GM23338 (cell line): ENCODE data around the gene SLC29A2.

Experiments
- CREB1 ChIP-seq: fragments of 250-450 bp; sonication (Bioruptor Pico); IDR thresholded peaks from 2 replicates; pipeline ENCODE4 v1.5.0; 2020; ENCODE audit warnings: low read depth, mild to moderate bottlenecking, moderate library complexity
- ETS1 ChIP-seq: IDR thresholded peaks from 2 replicates; pipeline ENCODE4 v1.6.1; 2016; ENCODE audit warnings: antibody characterized with exemption
- EZH2 ChIP-seq: fragments of 200-600 bp; sonication (generic); IDR thresholded peaks from one replicate; pipeline ENCODE4 v1.8.0; 2017; ENCODE audit warnings: antibody characterized with exemption, mild to moderate bottlenecking, low read depth; ENCODE audit not compliant: unreplicated experiment
- EZH2phosphoT487 ChIP-seq: fragments of 200-600 bp; sonication (generic); IDR thresholded peaks from one replicate; pipeline ENCODE4 v1.8.1; 2018; ENCODE audit warnings: antibody characterized with exemption; ENCODE audit not compliant: unreplicated experiment
- JUNB ChIP-seq: IDR thresholded peaks from one replicate; pipeline ENCODE4 v1.6.1; 2016; ENCODE audit warnings: antibody characterized with exemption; ENCODE audit not compliant: unreplicated experiment
- NANOG ChIP-seq: IDR thresholded peaks from 2 replicates; pipeline ENCODE4 v1.6.1; 2016; ENCODE audit warnings: antibody characterized with exemption, borderline replicate concordance
- POLR2AphosphoS5 ChIP-seq: IDR thresholded peaks from 2 replicates; pipeline ENCODE4 v1.6.1; 2016; ENCODE audit warnings: antibody characterized with exemption, low read depth
- STAT1 ChIP-seq: IDR thresholded peaks from one replicate; pipeline ENCODE4 v1.6.1; 2016; ENCODE audit warnings: antibody characterized with exemption; ENCODE audit not compliant: unreplicated experiment
- ZNF114 ChIP-seq: fragments of 250-450 bp; sonication (Bioruptor Pico); IDR thresholded peaks from 2 replicates; pipeline ENCODE4 v1.5.0; 2020; ENCODE audit warnings: mild to moderate bottlenecking, moderate library complexity
- ZNF462 ChIP-seq: fragments of 250-450 bp; sonication (Bioruptor Pico); IDR thresholded peaks from 2 replicates; pipeline ENCODE4 v1.5.0; 2020; ENCODE audit warnings: mild to moderate bottlenecking, moderate library complexity
- TF ChIP-seq, protein P1 (sequence below), 2 experiments: fragments of 200-600 bp in 1 of 2; sonication (generic) in 1 of 2; conservative IDR thresholded peaks; 2 replicates each; pipeline versions ENCODE4 v1.5.1 to v1.6.1; 2016 to 2017; ENCODE audit warnings: antibody characterized with exemption in 2 of 2, low read depth in 2 of 2, mild to moderate bottlenecking in 2 of 2, moderate library complexity in 1 of 2
- TF ChIP-seq, protein P2 (sequence below): IDR thresholded peaks from one replicate; pipeline ENCODE4 v1.6.1; 2018; ENCODE audit warnings: antibody characterized with exemption; ENCODE audit not compliant: unreplicated experiment

DNA sequence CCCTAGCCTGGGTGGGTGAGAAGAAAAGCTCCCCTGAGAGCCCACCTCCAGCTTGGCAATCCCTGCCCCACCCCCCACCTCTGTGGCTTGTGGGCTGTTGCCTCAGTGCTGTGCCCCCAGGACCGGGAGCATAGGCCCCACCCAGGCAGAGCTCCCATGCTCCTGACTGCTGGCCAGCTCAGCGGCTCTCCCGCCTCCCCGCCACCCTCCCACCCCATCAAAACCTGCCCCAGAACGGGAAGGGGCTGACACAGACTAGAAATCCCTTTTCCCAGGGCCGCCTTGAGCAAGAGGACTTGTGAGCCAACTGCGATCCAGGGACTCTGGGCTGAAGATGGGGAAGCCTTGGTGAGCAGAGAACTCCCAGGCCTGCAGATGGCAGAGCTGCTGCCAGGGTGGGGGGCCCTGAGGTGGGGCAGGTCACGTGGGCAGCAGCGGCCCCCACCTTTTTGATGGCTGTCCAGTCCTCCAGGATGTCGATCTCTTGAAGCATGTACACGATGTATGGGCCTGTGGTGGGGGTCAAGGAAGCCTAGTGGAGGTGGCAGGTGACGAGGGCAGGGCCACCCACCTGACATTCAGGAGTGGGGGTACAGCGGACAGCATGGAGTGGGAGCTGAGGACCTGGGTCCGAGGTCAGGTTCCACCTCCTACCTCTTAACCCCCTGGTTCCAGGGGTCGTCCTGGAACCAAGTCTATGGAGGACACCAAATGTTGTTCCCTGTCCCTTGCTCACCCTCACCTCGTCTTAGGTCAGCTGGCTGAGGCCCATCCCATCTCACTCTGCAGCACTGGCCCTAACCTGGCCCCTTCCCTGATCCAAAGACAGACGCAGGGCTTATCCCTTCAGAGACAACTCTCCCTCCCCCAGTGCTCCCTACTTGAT lies 33.0 kb downstream of the SLC29A2 start:
- TF ChIP-seq, protein P1, sequence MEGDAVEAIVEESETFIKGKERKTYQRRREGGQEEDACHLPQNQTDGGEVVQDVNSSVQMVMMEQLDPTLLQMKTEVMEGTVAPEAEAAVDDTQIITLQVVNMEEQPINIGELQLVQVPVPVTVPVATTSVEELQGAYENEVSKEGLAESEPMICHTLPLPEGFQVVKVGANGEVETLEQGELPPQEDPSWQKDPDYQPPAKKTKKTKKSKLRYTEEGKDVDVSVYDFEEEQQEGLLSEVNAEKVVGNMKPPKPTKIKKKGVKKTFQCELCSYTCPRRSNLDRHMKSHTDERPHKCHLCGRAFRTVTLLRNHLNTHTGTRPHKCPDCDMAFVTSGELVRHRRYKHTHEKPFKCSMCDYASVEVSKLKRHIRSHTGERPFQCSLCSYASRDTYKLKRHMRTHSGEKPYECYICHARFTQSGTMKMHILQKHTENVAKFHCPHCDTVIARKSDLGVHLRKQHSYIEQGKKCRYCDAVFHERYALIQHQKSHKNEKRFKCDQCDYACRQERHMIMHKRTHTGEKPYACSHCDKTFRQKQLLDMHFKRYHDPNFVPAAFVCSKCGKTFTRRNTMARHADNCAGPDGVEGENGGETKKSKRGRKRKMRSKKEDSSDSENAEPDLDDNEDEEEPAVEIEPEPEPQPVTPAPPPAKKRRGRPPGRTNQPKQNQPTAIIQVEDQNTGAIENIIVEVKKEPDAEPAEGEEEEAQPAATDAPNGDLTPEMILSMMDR (conservative IDR thresholded peaks at IDR 0.05; ENCODE audit: low read depth in 2 of 2): no peak
- TF ChIP-seq POLR2AphosphoS5 (no peak), ZNF114 (no peak), ETS1 (no peak), CREB1 (no peak), EZH2phosphoT487 (no peak), EZH2 (no peak), NANOG (no peak), STAT1 (no peak), ZNF462 (no peak), JUNB (no peak)
- TF ChIP-seq, protein P2, sequence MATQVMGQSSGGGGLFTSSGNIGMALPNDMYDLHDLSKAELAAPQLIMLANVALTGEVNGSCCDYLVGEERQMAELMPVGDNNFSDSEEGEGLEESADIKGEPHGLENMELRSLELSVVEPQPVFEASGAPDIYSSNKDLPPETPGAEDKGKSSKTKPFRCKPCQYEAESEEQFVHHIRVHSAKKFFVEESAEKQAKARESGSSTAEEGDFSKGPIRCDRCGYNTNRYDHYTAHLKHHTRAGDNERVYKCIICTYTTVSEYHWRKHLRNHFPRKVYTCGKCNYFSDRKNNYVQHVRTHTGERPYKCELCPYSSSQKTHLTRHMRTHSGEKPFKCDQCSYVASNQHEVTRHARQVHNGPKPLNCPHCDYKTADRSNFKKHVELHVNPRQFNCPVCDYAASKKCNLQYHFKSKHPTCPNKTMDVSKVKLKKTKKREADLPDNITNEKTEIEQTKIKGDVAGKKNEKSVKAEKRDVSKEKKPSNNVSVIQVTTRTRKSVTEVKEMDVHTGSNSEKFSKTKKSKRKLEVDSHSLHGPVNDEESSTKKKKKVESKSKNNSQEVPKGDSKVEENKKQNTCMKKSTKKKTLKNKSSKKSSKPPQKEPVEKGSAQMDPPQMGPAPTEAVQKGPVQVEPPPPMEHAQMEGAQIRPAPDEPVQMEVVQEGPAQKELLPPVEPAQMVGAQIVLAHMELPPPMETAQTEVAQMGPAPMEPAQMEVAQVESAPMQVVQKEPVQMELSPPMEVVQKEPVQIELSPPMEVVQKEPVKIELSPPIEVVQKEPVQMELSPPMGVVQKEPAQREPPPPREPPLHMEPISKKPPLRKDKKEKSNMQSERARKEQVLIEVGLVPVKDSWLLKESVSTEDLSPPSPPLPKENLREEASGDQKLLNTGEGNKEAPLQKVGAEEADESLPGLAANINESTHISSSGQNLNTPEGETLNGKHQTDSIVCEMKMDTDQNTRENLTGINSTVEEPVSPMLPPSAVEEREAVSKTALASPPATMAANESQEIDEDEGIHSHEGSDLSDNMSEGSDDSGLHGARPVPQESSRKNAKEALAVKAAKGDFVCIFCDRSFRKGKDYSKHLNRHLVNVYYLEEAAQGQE: no peak
